HG02798 (cell line): ENCODE results near the gene DNLZ.

Experiments
- ATAC-seq: cut with Tn5 transposase; IDR thresholded peaks from one replicate; pipeline ENCODE4 v1.9.1; 2021; ENCODE audit warnings: mild to moderate bottlenecking; ENCODE audit not compliant: unreplicated experiment, poor library complexity

Gene DNLZ

DNA sequence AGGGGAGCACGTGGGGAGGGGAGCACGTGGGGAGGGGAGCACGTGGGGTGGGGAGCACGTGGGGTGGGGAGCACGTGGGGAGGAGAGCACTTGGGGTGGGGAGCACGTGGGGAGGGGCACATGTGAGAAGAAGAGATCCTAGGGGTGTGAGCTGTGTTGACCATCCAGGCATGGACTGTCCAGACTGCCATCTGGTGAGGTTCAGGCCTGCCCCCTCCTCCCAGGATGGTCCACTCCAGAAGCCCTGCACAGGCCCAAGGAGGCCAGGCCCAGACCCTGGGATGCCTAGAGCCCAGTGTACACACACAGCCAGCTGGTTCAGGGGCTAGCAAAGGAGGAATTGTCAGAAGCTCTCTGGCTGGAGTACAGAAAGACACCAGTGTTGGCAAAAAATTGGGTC lies 34.1 kb upstream of the DNLZ start:
- no peak for ATAC-seq

DNA sequence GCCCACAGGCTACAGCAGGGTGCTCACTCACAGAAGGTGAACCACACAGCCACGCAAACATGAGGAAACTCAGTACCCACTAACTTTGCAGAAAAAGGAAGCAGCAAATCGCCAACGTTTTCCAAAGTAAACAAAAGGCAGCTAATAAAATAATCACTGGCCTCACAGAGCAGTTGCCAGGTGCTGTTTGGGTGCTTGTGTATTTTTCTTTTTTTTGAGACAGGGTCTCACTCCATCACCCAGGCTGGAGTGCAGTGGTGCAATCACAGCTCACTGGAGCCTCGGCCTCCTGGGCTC lies 32.6 kb upstream of the DNLZ start:
- ATAC-seq: no peak

DNA sequence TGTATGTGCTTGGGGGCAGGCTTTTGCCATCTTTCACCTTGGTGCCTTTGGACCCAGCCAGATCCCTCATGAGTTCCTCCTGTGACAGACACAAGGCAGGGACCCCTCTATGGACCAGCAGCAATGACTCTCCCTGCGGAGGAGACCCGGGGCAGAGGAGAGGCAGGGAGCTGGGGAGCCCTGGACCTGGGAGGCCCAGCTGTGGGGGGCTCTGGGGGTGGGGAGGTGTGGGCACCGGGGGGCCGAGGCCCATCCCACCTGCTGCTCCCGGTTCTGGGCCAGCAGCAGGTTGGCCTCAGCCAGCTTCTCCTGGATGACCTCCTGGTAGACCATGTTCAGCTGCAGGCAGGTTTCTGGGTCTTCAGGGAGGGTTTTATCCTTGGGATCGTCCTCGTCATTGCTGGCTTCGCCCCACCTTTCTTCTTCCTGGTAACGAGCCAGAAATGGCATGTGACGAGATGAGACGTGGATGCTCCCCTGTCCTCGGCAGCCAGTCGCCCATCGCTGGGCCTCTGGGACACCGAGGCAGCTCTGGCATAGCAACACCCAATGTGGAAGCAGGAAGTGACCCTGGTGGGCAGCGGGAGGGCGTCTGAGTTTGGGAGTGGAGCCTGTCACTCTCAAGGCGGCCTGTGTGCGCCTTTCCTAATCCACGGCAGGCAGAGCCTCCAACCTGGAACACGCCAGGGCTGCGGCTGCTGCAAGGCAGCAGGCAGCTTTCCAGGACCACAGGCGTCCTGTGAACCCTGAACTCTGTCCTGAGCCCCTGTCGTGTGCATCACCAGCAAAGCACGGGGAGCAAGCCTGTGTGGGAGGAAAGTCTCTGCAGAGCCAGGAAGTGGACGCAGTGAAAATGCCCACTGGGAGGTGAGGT lies 32.0 kb upstream of the DNLZ start:
- no peak for ATAC-seq

DNA sequence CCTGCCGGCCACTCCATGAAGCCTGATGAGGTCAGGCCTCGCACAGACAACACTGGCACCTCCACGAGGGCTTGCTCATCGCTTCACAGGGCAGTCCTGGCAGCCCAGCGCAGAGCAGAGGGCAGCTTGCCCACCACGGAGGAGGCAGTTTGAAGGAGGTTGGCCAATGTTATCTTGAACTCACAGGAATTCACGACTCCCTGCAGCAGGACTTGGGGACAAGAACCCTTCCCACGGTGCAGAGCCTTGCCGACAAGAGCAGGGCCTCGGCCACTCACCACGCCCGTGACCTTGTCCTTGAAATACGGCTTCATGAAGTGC lies 31.4 kb upstream of the DNLZ start:
- ATAC-seq: no peak

DNA sequence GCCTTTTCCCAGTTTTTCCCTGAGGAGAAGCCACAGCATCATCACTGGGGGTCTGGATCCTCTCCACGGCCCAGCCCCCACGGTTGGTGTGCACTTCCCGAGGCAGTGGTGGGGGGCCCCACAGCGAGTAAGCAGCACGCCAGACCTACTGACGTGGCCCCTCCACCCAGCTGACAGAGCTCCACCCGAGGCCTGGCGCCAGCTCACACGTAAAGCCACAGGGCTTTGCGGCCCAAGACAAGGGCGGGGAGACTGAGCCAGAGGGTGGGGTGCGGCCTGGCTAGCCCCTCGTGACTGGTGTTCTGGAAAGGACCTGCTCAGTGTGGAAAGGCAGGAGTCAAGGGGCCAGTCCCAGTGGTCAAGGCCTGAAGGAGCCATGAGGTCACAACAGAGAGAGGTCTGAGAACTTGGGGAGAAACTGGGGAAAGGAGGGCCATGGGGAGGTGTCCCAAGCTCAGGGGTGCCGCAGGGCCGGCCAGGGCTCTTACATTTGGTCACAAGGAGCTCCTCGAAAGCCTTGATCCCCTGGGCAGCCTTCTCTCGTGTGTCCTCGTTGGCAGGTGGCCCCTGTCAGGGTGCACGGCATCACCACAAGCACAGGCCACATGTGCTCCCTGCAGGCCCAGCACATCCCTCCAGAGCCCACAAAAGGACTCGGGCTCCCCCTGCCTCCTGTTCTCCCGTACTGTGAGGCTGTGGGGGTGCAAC lies 30.9 kb upstream of the DNLZ start:
- no peak for ATAC-seq

DNA sequence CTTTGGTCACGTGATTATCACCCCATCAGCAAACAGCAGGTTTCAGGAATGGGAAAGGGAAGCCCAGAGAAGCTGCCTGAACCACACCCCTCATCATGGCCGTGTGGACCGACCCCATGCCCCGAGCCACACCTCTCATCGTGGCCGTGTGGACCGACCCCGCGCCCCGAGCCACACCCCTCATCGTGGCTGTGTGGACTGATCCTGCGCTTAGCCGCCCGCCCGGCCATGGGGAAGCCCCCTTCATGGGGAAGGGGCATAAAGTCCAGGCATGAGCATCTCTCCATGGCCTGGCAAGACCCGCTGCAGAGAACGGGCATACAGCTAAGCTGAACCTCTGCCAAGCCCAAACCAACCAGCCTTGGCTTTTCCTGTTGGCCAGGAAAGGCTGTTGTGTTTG lies 30.0 kb upstream of the DNLZ start:
- ATAC-seq: no peak

DNA sequence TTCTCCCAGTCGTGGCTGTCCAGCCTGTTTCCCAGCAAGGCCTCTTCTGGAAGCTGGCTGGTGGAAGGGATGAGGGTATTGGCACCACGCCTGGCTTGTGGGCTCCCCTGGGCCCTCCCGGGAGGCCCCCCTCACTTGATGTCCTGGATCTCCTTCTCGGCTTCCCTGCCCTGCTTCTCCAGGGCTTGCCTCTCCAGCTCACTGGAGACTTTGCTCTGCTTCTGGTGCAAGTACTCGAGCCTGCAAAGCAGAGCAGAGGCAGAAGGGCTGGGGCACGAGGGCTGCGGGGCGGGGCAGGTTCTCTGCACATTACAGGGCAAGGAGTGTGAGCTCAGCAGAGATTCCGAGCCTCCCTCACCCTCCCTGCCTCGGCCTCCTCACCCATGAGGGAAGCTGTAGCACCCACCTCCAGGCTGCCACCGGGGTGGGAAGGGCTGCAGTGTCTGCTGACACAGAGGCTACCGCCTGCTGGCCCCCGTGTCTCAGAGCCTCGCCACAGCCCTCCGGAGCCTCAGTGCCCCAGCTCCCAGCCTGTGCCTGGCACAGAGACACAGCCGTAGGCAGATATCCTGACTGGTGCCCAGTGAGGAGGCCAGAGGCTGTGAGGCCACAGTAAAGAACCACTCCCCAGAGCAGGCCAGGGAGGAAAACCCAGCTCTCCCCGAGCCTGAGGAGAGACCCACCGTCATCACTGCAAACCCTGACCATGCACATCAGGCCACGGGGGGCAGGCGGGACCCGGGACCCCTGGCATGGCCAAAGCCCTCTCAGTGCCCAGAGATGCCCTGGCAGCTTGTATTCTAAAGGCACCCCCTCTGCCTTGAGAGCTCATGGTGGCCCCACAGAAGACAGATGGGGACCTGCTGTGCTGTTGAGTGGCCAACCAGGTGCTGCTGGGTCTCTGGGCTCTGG lies 29.2 kb upstream of the DNLZ start:
- no peak for ATAC-seq

DNA sequence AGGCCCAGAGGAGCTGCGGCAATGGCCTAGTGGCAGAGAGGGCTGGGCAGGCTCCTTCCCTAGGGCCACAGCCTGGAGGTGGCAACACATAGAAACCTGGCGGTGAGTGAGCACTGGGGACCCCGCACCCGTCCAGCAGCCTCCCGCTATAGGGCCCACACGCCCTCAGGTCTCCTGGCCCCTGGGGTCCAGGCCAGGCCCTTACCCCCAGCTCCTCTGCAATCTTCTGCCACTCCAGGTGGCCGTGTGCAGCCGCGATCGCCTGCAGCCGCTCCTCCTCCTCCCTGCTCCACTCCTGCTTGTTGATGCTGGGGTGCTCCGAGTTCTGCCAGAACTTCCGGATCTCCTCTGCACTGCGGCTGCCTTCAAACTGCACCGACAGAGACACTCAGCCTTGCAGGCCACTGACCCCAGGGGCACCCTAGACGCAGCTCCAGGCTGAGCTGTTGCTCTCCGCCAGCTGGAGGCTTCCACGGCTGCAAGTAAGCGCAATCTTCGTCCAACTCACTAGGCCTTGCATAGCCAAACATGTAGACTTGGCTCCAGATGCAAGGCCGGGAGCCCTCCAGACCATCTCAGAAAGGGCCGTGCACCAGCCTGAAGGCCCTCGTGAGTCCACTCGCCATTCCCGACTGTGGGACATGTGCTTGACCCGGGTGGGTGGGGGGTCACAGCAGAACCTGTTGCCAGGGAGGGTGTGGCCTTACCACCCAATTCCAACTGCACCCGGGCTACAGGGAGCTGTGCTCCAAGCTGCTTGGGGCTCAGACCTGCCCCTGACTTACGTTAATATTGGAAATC lies 28.4 kb upstream of the DNLZ start:
- ATAC-seq: no peak

DNA sequence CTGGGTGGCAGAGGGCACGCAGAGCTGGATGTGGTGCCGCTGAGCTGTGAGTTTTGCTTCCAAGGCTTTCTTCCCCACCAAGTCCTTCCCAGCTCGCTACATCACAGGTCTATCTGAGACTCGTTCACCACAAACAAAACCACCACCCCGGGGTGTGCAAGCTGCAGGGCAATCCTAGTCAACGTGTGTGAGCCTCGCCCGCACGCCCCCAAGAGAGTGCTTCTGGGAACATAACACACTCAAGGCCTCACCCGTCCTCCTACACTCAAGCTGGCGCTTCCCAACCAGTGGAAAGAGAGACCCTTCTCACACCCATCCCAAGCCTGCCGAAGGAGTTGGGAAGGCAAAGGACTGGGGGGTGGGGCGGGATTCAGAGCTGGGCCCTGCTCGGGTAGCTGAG lies 25.9 kb upstream of the DNLZ start:
- ATAC-seq: no peak

DNA sequence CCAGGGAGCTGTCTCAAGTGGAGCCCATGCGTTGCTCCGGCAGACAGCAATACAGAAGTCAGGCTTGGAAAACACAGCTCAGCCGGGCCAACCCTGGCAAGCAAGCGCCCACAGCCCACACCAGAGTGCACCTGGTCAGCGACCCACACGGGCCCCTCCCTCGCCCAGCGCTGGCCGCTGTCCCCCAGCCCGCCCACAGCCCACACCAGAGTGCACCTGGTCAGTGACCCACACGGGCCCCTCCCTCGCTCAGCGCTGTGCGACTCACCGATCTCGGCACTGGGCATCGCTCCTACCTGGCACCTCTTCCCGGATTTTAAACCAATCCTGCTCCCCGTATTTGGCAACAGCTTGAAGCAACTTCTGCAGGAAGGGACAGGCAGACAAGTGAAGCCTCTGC lies 23.7 kb upstream of the DNLZ start:
- no peak for ATAC-seq

DNA sequence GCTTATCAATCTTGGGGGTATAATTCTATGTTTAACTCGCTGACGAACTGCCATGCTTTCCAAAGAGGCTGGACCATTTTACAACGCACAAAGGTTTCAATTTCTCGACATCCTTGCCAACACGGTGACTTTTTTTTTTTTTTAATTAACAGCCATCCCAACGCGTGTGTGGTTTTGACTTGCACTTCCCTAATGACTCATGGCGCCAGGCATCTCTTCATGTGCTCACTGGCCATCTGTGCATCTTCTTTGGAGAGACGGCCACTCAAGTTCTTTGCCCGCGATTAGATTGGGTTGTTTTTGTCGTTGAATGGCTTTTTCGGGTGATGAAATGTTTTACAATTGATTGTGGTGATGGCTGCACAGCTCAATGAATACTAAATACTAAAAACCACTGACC lies 22.5 kb upstream of the DNLZ start:
- no peak for ATAC-seq

DNA sequence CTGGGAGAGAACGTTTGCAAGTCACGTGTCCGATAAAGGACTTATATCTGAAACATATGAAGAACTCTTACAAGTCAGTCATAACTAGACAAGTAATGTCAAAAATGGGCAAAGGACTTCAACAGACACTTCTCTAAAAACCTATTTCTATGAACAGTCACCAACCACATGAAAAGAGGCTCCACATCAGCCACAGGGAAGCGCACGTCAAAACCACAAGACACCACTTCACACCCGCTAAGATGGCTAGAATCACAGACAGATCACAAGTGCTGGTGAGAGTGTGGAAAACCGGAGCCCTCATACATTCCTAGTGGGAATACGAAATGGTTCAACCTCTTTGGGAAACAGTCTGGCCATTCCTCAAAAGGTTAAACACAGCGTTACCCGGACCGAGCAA lies 21.5 kb upstream of the DNLZ start:
- ATAC-seq: no peak

DNA sequence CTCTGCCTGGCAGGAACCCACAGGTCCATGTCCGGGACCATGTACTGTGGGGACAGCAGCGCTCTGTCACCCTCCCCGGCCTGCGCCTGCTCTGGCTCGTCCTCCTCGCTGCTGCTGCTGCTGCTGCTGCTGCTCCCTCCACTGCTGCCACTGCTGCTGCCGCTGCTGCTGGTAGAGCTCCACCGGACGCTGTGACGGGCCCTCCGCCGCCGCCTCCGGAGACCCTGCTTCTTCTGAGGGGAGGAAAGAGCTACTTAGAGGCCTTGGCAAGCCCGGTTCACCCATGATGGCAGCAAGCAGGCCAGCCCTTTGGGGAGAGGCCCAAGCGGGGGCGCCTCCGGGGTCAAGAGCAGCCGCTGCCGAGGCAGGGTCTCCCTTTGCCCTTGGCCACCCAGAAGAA lies 19.9 kb upstream of the DNLZ start:
- ATAC-seq: no peak

DNA sequence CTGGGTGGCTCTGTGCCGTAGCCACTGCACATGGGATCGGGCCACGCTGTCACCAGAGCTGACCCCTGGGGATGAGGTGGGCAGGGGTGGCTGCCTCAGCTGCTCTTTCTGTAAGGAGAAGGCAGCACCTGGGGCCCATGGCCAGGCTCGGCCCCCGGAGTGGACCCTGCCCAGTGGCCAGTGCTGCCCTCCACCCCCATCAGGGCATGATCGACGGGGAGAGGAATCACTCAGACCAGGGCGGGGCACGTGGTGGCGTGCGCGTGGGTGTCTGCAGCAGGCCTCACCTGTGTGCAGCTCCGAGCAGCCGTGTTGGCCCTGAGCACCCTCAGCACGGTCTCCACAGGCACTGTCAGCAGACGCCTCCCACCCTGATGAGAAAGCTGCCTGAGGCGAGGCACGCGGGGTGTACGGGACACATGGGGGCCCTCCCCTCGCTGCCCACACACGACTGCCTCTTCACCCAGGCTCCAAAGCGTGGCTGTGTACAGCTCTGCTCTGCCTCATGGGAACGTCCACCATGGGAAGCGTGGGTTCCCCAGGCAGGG lies 18.5 kb upstream of the DNLZ start:
- no peak for ATAC-seq

DNA sequence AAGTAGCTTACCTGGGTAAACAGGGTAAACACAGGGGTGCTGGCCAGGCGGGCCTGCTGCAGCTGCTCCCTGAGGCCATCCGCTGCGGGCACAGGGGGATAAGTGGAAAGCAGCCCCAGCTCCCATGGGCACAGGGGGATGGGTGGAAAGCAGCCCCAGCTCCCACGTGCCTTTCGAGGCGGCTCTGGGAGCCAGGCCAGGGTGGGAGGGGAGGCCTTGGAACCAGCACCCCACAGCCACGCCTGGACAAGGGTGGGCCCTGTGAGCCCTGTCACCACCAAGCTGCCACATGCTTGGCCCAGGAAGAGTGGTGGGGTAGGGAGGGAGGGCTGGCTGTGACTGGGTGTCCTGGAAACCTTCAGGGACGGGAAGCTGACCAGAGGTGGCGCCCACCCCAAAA lies 17.8 kb upstream of the DNLZ start:
- no peak for ATAC-seq

DNA sequence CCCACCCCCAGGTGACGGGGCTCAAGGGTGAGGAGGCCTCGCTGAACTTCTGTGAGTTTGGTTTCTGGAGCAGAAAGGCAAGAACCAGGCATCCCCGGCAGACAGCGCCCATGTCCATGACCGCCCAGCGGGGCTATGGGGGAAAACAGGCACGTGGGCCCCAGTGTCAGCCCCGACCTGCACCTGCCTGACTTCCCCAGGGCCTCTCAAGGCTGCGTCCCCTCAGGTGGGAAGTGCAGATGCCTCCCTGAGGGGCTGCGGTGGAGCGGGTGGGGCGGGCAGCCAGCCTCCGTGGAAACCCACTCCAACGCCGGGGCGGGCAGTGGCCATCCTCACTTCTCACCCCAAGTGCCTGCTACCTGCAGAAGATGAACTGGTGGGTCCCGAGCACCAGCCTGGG lies 16.8 kb upstream of the DNLZ start:
- no peak for ATAC-seq

DNA sequence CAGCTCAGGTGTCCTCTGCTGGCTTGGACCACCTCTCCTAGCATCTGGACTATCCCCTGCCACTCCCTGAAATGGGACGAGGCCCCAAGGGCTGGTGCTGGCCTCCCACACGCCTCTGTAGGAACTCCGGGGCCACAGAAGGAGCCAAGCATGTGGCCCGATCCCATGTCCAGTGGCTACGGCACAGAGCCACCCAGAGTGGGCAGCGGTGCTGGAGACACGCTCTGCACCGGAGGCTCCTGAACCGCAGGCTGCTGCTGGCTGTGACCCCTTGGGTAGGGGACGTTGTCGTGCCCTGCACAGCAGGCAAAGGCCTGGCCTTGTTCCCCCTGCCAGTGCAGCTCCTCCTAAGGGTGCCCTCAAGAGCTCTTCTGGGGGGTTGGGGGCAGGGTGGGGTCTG lies 16.3 kb upstream of the DNLZ start:
- ATAC-seq: no peak

DNA sequence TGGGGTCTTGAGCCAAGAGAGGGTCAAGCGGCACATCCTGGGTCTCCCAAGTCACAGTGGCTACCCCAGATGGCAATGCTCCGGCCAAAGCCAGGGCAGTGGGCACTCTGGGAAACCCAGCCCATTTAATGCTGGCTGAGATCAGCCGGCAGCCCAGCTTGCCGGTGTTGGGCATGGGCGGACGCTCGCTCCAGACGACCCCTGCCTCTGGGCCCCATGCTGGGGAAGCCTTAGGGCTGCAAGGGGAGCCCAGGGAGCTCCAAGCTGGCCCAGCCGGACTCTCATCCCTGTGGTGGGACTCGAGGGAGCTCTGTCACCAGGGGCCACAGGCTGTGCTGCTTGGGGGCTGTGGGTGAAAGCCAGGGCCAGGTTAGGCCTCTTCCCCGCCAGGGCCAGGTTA lies 15.9 kb upstream of the DNLZ start:
- ATAC-seq: no peak

DNA sequence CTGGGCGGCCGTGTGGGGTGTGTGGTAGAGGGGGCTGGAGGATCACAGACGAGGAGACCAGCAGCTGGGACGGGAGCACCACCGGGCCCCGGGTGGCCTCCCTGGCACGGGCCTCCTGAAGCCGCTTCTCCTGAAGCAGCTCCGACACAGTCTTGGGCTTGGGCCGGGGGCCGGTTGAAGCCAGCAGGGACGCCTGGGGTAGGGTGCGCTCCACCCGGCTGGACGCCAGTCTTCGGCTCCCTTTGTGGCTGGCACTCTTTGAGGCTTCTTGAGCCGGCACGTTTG lies 15.4 kb upstream of the DNLZ start:
- ATAC-seq: no peak

DNA sequence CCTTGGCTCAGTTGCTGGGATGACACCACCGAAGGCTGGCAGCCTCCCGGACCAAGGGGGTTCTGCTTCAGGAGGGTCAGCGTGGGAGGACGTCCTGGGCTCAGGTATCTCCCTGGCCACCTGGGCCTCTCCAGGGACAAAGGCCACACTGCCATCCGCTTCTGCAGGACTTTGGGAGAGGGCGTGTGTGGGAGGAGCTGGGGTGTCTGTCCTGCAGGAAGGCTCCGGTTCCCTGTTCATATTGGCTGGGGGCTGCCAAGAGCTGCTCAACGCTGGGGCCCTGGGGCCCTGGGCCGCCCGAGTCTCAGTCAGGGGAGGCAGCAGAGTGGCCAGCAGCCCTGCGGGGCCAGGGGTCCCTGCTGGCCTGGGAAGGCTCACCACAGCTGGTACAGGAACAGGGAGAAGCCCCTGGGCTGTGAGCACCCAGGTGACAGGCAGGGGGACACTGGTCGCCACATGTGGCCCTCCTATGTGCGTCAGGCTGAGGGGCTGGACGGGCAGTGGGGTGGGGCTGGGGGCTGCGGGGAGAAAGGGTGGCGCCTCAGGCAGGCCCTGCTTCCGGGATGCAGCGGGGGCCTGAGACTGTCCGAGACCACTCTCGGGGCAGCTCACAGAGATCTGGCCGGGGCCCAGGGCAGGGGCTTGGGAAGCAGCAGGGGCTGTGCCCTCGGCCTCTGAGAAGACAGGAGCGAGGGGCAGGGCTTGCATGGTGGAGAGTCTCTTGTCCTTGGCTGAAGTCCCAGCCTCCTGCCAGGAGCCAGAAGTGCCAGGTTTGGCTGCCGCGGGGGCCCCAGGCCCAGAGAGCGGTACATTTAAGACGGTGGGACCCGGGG lies 14.8 kb upstream of the DNLZ start:
- ATAC-seq: no peak
